HEK293 (cell line): Measurements from ENCODE around the gene TLE4.

ENCODE experiments used
- CTCF ChIA-PET: fragments of 350-600 bp; formaldehyde crosslinking; extraction: SDS; loops from one replicate; lab custom pipeline; 2021; ENCODE audit warnings: antibody characterized with exemption; lab: Yijun Ruan, JAX
- POLR2A ChIA-PET: fragments of 300-600 bp; formaldehyde crosslinking; extraction: SDS; loops from one replicate; lab custom pipeline; 2020; ENCODE audit warnings: antibody characterized with exemption, inconsistent platforms; lab: Yijun Ruan, JAX
- H3K27ac ChIP-seq: fragments of 200-500 bp; sonication (Bioruptor generic); 2 replicates; pipeline ENCODE4 v1.5.1; 2014; ENCODE audit warnings: low read depth, low read length, control low read depth, inconsistent platforms; ENCODE audit errors: extremely low read depth
- H3K36me3 ChIP-seq, 2 experiments: fragments of 200-500 bp in 1 of 2; sonication (Bioruptor generic) in 1 of 2; 1 replicate in 1 of 2; 2 replicates in 1 of 2; pipeline ENCODE4 v1.5.1; 2014 to 2017; ENCODE audit warnings: inconsistent platforms in 2 of 2, low read length in 2 of 2; ENCODE audit not compliant: control insufficient read depth in 2 of 2, insufficient read depth in 1 of 2
- H3K4me1 ChIP-seq: fragments of 200-500 bp; sonication (Bioruptor generic); 2 replicates; pipeline ENCODE4 v1.5.1; 2014; ENCODE audit warnings: mild to moderate bottlenecking, low read length, inconsistent platforms; ENCODE audit not compliant: control insufficient read depth, insufficient read depth
- H3K4me3 ChIP-seq: 2 replicates; pipeline ENCODE4 v1.5.1; 2011; ENCODE audit warnings: low read depth, mild to moderate bottlenecking, control low read depth, low read length, moderate library complexity
- H3K9me3 ChIP-seq: fragments of 200-500 bp; sonication (Bioruptor generic); 2 replicates; pipeline ENCODE4 v1.5.1; 2014; ENCODE audit warnings: low read depth, low read length, inconsistent platforms; ENCODE audit not compliant: control insufficient read depth, insufficient read depth
- BCL11A ChIP-seq: fragments of 450-650 bp; formaldehyde crosslinking; IDR thresholded peaks from 2 replicates; pipeline ENCODE4 v1.5.1; 2016; ENCODE audit warnings: low read depth, missing biosample characterization, missing genetic modification characterization
- MEIS1 ChIP-seq: sonication (generic); formaldehyde crosslinking; IDR thresholded peaks from 2 replicates; pipeline ENCODE4 v1.8.1; 2022; ENCODE audit warnings: missing genetic modification reagents, mild to moderate bottlenecking, borderline replicate concordance
- SETDB1 ChIP-seq: IDR thresholded peaks from one replicate; pipeline ENCODE4 v1.6.1; 2017; ENCODE audit warnings: mild to moderate bottlenecking, low read length, moderate library complexity, mixed read lengths; ENCODE audit not compliant: insufficient read length
- SP2 ChIP-seq: fragments of 450-650 bp; formaldehyde crosslinking; IDR thresholded peaks from 2 replicates; pipeline ENCODE4 v1.5.1; 2016; ENCODE audit warnings: missing biosample characterization, missing genetic modification characterization
- TRIM28 ChIP-seq: IDR thresholded peaks from 2 replicates; pipeline ENCODE4 v1.6.1; 2011; ENCODE audit warnings: low read length, control low read depth, borderline replicate concordance
- ZBTB21 ChIP-seq: fragments of 450-650 bp; formaldehyde crosslinking; IDR thresholded peaks from 2 replicates; pipeline ENCODE4 v1.5.1; 2017; ENCODE audit warnings: missing biosample characterization, missing genetic modification characterization
- ZIC2 ChIP-seq: fragments of 450-650 bp; formaldehyde crosslinking; IDR thresholded peaks from 2 replicates; pipeline ENCODE4 v1.5.1; 2016; ENCODE audit warnings: missing biosample characterization, missing genetic modification characterization
- ZNF146 ChIP-seq: fragments of 450-650 bp; formaldehyde crosslinking; IDR thresholded peaks from 2 replicates; pipeline ENCODE4 v1.5.1; 2016; ENCODE audit warnings: missing biosample characterization, missing genetic modification characterization
- ZNF202 ChIP-seq: fragments of 450-650 bp; formaldehyde crosslinking; IDR thresholded peaks from 2 replicates; pipeline ENCODE4 v1.5.1; 2016; ENCODE audit warnings: missing biosample characterization, missing genetic modification characterization, borderline replicate concordance
- ZNF221 ChIP-seq: fragments of 450-650 bp; formaldehyde crosslinking; IDR thresholded peaks from 2 replicates; pipeline ENCODE4 v1.5.1; 2017; ENCODE audit warnings: missing biosample characterization, missing genetic modification characterization, borderline replicate concordance
- ZNF292 ChIP-seq: fragments of 450-650 bp; formaldehyde crosslinking; IDR thresholded peaks from 2 replicates; pipeline ENCODE4 v1.5.1; 2016; ENCODE audit warnings: low read depth, missing biosample characterization, missing genetic modification characterization, borderline replicate concordance
- ZNF521 ChIP-seq: fragments of 450-650 bp; formaldehyde crosslinking; IDR thresholded peaks from 2 replicates; pipeline ENCODE4 v1.5.1; 2017; ENCODE audit warnings: missing biosample characterization, mild to moderate bottlenecking, missing genetic modification characterization
- ZNF544 ChIP-seq: fragments of 450-650 bp; formaldehyde crosslinking; IDR thresholded peaks from 2 replicates; pipeline ENCODE4 v1.5.0; 2017; ENCODE audit warnings: missing biosample characterization, missing genetic modification characterization
- ZNF555 ChIP-seq: fragments of 450-650 bp; formaldehyde crosslinking; conservative IDR thresholded peaks from 2 replicates; pipeline ENCODE4 v1.5.1; 2017; ENCODE audit warnings: missing biosample characterization, mild to moderate bottlenecking, missing genetic modification characterization, inconsistent platforms
- ZNF626 ChIP-seq: fragments of 450-650 bp; sonication (Bioruptor Pico); formaldehyde crosslinking; IDR thresholded peaks from 2 replicates; pipeline ENCODE4 v1.5.1; 2018; ENCODE audit warnings: missing biosample characterization, missing genetic modification characterization, inconsistent platforms
- ZNF664 ChIP-seq: fragments of 450-650 bp; formaldehyde crosslinking; IDR thresholded peaks from 2 replicates; pipeline ENCODE4 v1.5.1; 2016; ENCODE audit warnings: missing biosample characterization, missing genetic modification characterization
- ZNF843 ChIP-seq: fragments of 450-650 bp; formaldehyde crosslinking; IDR thresholded peaks from 2 replicates; pipeline ENCODE4 v1.5.1; 2016; ENCODE audit warnings: missing biosample characterization, missing genetic modification characterization
- ZSCAN30 ChIP-seq: fragments of 450-650 bp; IDR thresholded peaks from 2 replicates; pipeline ENCODE4 v1.5.1; 2018; ENCODE audit warnings: missing biosample characterization, mild to moderate bottlenecking, missing genetic modification characterization, moderate library complexity
- TF ChIP-seq, protein P1 (sequence below): fragments of 450-650 bp; formaldehyde crosslinking; IDR thresholded peaks from 2 replicates; pipeline ENCODE4 v1.5.1; 2016; ENCODE audit warnings: missing biosample characterization, missing genetic modification characterization, borderline replicate concordance
- TF ChIP-seq, protein P2 (sequence below): fragments of 450-650 bp; formaldehyde crosslinking; IDR thresholded peaks from 2 replicates; pipeline ENCODE4 v1.5.1; 2016; ENCODE audit warnings: missing biosample characterization, missing genetic modification characterization, low read depth

TLE4 gene

DNA sequence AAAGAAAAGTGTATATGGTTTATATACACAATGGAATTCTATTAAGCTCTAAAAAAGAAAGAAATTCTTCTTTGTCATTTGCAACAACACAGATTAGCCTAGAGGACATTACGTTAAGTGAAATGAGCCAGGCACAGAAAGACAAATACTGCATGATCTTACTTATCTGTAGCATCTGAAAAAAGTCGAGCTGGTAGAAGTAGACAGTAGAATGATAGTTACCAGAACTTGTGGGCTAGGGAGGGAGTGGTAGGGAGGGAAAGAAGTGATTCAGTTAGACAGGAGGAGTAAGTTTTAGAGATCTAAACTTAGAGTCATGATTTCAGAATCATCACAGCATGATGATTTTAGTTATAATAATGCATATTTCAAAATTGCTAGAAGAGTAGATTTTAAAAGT is 184.6 kb downstream of the TLE4 start:
- H3K27ac ChIP-seq, result no peak overlapping the region
- ChIA-PET POLR2A (no interaction called here), CTCF (interaction anchor here (0.5 to 1.5 kb wide), 3 partner anchors 9 to 419 kb away, joined by 3 to 5 read pairs (median 3); no protein-coding TSS in a partner anchor)

DNA sequence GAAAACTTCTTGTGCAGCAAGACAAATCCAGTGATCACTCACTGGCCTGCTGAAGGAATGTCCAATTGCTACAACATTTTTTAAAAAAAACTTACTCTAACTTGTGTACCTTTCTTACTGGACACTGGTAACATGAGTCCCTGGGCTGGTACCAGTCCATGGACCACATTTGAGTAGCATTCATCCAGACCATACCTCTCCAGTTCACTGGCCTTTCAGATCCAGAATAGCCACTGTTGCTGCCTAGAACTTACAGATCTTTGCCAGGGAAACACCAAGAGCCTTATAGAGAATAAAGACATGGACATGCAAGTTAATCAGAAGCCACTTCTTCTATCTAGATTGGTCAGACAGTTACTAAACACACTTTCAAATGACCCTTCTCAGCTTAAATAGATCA is 185.3 kb downstream of the TLE4 start:
- CTCF ChIA-PET, result interaction anchor here (1.0 to 1.6 kb wide), 5 partner anchors 8 to 416 kb away, joined by 4 to 7 read pairs (median 4); no protein-coding TSS in a partner anchor
- Histone ChIP-seq H3K4me1 (no peaks in the 10 kb centered on the region), H3K4me3 (no peak overlapping the region), H3K27ac (no peak overlapping the region), H3K36me3 (no peaks in the 10 kb centered on the region), H3K9me3 (no peaks in the 10 kb centered on the region)
- POLR2A ChIA-PET, result no interaction called here
- TF ChIP-seq ZNF202 (tag by site-specific recombination), result no peak
- TF ChIP-seq ZNF521, result no peak
- TF ChIP-seq ZNF221, result no peak
- no peak for TF ChIP-seq ZNF292 (tag by site-specific recombination)
- no peak for TF ChIP-seq MEIS1
- TF ChIP-seq ZNF555 (tag by site-specific recombination), result no peak
- TF ChIP-seq, protein P1, sequence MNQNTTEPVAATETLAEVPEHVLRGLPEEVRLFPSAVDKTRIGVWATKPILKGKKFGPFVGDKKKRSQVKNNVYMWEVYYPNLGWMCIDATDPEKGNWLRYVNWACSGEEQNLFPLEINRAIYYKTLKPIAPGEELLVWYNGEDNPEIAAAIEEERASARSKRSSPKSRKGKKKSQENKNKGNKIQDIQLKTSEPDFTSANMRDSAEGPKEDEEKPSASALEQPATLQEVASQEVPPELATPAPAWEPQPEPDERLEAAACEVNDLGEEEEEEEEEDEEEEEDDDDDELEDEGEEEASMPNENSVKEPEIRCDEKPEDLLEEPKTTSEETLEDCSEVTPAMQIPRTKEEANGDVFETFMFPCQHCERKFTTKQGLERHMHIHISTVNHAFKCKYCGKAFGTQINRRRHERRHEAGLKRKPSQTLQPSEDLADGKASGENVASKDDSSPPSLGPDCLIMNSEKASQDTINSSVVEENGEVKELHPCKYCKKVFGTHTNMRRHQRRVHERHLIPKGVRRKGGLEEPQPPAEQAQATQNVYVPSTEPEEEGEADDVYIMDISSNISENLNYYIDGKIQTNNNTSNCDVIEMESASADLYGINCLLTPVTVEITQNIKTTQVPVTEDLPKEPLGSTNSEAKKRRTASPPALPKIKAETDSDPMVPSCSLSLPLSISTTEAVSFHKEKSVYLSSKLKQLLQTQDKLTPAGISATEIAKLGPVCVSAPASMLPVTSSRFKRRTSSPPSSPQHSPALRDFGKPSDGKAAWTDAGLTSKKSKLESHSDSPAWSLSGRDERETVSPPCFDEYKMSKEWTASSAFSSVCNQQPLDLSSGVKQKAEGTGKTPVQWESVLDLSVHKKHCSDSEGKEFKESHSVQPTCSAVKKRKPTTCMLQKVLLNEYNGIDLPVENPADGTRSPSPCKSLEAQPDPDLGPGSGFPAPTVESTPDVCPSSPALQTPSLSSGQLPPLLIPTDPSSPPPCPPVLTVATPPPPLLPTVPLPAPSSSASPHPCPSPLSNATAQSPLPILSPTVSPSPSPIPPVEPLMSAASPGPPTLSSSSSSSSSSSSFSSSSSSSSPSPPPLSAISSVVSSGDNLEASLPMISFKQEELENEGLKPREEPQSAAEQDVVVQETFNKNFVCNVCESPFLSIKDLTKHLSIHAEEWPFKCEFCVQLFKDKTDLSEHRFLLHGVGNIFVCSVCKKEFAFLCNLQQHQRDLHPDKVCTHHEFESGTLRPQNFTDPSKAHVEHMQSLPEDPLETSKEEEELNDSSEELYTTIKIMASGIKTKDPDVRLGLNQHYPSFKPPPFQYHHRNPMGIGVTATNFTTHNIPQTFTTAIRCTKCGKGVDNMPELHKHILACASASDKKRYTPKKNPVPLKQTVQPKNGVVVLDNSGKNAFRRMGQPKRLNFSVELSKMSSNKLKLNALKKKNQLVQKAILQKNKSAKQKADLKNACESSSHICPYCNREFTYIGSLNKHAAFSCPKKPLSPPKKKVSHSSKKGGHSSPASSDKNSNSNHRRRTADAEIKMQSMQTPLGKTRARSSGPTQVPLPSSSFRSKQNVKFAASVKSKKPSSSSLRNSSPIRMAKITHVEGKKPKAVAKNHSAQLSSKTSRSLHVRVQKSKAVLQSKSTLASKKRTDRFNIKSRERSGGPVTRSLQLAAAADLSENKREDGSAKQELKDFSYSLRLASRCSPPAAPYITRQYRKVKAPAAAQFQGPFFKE (tag by site-specific recombination), result no peak
- TF ChIP-seq ZSCAN30 (tag by site-specific recombination), result no peak
- TF ChIP-seq SP2 (tag by site-specific recombination), result no peak

More for the DNA sequence above, 184.6 kb downstream of the TLE4 start:
- no peaks in the 10 kb centered on the region for H3K36me3 ChIP-seq
- no peak overlapping the region for H3K4me3 ChIP-seq
- no peaks in the 10 kb centered on the region for H3K9me3 ChIP-seq
- TF ChIP-seq, protein P2, sequence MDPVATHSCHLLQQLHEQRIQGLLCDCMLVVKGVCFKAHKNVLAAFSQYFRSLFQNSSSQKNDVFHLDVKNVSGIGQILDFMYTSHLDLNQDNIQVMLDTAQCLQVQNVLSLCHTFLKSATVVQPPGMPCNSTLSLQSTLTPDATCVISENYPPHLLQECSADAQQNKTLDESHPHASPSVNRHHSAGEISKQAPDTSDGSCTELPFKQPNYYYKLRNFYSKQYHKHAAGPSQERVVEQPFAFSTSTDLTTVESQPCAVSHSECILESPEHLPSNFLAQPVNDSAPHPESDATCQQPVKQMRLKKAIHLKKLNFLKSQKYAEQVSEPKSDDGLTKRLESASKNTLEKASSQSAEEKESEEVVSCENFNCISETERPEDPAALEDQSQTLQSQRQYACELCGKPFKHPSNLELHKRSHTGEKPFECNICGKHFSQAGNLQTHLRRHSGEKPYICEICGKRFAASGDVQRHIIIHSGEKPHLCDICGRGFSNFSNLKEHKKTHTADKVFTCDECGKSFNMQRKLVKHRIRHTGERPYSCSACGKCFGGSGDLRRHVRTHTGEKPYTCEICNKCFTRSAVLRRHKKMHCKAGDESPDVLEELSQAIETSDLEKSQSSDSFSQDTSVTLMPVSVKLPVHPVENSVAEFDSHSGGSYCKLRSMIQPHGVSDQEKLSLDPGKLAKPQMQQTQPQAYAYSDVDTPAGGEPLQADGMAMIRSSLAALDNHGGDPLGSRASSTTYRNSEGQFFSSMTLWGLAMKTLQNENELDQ (tag by site-specific recombination), result no peak
- TF ChIP-seq ZBTB21 (no peak), ZNF626 (tag by site-specific recombination) (no peak), ZNF843 (tag by site-specific recombination) (no peak), ZIC2 (no peak), ZNF146 (tag by site-specific recombination) (no peak), TRIM28 (peak; percentile 79; the same call in 1 of the 2 replicates), ZNF544 (no peak), BCL11A (tag by site-specific recombination) (no peak), ZNF664 (tag by site-specific recombination) (no peak), SETDB1 (peak; percentile 3)
- no peaks in the 10 kb centered on the region for H3K4me1 ChIP-seq
